ENCODE results near the gene PCGF3.
A peak's percentile ranks its signal among the peaks of the same experiment; 100 is the strongest.

PCGF3 gene, protein sequence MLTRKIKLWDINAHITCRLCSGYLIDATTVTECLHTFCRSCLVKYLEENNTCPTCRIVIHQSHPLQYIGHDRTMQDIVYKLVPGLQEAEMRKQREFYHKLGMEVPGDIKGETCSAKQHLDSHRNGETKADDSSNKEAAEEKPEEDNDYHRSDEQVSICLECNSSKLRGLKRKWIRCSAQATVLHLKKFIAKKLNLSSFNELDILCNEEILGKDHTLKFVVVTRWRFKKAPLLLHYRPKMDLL

DNA sequence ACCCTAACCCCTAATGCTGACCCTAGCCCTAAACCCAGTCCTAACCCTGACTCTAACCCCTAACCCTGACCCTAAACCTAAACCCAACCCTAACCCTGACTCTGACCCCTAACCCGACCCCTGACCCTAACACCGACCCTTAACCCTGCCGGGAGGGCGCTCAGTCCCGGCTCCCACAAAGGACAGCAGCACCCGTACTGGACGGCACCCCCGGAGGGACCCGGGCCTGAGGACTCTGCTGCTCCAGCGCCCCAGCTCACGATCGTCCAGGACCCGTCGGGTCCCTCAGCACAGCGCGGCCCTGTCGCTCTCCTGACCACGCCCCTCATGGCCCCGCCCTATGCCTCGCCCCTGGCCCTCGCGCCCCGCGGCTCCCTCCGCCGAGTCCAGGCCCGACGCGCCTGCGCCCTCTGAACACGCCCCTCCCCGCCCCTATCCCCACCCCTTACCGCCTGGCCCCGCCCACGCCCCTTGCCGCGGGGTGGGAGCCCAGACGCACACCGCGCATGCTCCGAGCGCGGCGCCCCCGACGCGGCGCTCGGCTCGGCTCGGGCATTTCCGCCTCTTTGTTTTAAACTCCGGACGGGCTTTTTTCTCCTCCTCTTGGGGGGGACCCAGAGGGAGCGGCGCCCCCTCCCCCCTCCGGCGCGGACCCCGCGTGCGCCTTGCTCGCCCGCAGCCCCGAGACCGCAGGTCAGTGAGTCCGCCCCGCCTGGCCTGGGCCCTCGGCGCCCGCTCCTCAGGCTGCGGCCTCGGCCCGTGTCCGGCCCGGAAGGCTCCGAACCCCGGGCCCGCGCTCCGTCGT is at the start of gene PCGF3:
PCGF3 (plus strand) TSS at position 555 of the 805 bp plus-strand sequence. CDS start 27,849 bp downstream, outside the sequence.
- peak; percentile 94 for DNase-seq

DNA sequence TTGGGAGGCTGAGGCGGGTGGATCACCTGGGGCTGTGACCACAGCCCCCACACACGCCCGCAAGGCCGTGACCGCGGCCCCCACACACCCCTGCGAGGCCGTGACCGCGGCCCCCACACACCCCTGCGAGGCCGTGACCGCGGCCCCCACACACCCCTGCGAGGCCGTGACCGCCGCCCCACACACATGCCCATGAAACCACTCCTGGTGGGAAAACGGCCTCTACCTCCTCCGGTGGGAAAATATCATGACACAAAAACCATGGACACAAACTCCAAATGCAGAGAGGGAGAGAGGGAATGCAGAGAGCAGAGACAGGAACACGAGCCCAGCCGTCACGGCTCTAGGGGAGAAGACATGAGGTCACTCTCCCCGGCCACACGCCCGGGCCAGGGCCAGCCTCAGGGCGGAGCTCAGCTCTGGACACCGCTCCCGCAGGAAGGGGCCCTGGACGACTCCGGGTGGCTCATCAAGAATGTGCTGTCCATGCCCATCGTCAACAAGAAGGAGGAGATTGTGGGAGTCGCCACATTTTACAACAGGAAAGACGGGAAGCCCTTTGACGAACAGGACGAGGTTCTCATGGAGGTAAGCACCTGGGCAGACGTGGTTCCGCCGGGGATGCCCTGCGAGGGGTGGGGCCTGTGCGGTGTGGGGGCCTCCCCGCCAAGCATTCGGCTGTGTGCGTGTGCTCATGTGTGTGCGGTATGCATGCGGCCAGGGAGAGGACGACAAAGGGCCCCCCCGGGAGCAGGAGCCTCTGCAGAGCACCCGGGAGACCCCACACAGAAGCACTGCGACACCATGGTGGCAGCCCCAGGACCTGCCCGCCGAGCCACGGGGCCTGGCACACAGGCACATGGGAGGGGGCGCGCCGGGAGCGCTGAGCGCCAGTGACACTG is 48.9 kb upstream of the PCGF3 start:
- no peak for DNase-seq

DNA sequence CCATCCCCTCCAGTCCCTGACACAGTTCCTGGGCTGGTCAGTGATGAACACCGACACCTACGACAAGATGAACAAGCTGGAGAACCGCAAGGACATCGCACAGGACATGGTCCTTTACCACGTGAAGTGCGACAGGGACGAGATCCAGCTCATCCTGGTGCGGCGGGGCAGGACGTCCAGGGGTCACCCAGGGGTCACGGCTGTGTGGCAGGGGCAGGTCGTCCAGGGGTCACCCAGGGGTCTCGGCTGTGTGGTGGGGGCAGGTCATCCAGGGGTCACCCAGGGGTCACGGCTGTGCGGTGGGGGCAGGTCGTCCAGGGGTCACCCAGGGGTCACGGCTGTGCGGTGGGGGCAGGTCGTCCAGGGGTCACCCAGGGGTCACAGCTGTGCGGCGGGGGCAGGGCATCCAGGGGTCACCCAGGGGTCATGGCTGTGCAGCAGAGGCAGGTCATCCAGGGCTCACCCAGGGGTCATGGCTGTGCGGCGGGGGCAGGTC is 48.2 kb upstream of the PCGF3 start:
- DNase-seq = no peak

DNA sequence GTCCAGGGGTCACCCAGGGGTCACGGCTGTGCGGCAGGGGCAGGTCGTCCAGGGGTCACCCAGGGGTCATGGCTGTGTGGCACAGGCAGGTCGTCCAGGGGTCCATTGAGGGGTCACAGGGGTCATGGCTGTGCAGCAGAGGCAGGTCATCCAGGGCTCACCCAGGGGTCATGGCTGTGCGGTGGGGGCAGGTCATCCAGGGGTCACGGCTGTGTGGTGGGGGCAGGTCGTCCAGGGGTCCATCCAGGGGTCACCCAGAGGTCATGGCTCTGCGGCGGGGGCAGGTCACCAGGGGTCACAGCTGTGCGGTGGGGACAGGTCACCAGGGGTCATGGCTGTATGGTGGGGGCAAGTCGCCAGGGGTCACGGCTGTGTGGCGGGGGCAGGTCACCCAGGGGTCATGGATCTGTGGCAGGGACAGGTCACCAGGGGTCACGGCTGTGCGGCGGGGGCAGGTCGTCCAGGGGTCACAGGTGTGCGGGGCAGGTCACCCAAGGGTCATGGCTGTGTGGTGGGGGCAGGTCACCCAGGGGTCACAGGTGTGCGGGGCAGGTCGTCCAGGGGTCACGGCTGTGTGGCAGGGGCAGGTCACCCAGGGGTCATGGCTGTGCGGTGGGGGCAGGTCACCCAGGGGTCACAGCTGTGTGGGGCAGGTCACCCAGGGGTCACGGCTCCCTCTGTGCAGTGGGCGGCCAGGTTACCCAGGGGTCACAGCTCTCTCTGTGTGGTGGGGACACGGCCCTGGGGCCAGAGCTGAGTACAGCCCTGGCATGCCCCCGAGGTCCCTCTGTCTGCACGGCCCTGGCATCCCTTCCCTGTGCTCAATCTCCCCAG is 47.6 kb upstream of the PCGF3 start:
- no peak for DNase-seq

DNA sequence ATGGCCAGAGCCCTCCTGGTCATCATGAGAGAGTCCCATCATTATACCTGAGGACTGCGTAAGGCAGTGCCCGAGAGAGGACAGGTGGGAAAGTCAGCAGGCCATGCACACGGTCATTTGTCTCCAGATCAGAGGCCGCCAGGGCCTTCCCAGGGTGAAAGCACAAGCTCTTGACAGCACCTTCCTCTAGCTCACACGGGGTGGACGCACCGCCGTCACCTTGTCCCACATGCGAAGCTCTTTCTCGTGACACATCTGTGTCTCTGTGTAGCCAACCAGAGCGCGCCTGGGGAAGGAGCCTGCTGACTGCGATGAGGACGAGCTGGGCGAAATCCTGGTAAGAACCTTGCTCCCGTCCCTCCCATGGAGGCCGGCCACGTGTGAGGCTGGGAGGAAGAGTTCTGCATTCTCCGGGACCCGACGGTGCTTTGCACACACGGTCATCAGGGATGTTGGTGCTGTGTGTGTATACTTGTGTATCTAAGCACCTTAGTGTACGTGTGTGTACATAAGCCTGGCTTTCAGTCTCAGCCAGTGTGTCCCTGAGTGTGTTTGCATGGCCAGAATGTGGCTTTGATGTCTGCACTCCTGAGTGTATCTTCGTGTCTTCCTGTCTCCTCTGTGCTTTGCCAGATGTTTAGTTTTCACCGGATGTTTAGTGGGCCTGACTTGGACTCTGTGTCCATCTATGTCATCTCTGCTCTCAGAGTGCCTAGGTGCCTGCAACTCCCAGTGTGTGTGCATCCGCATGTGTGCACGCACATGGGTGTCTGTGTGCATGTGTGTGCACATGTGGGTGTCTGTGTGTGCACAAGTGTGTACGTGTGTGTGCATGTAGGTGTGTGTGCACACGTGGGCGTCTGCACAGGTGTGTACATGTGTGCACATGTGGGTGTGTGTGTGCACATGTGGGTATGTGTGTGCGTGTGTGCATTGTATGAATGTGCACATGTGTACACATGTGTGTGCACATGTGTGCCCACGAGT is 46.7 kb upstream of the PCGF3 start:
- no peak for DNase-seq

DNA sequence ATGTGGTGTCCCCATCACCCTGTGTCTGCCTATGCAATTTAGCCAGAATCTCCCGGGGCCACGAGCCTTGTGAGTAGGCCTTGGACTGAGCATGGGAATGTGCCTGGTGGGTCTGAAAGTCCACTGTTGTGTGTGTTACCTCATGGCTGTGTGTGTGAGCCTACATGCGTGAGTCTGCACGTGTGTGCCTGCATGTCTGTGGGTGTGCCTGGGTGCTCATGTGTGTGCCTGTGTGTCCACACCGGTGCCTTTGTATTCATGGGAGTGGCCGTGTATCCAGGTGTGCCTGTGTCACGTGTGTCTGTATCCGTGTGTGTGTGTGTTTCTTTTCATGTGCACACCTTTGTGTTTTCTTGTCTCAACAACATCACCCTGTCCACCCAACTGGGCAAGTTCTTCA is 45.8 kb upstream of the PCGF3 start:
- no peak for DNase-seq

DNA sequence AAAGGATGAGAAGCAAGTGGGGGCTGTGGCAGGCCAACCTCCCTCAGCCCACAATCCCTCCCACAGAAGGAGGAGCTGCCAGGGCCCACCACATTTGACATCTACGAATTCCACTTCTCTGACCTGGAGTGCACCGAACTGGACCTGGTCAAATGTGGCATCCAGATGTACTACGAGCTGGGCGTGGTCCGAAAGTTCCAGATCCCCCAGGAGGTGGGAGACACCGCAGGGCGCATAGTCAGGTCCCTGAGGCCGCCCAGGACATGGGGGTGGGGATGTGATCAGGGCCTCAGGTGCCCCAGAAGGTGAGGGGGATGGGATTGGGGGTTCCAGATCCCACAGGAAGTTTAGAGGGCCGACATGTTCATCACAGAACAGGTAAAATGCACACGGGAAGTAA is 45.2 kb upstream of the PCGF3 start:
- DNase-seq = no peak

DNA sequence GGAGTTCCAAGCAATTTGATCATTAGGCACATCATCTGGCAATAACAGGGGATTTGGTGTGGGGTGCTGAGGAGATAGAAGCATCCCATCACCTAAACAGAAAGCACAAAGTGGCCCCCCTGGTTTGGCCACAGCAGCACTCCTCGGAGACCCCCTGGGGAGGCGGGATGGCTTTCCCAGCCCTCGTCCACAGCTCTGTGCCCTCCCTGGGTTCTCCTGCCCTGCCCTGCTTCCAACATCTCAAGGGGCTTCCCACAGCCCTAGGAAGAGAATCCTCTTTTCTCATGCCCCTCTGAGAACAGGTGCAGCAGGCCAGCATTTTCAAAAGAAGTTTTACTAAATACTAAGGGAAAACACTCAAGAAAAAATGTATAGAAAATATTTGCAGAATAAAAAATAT is 44.4 kb upstream of the PCGF3 start:
- no peak for DNase-seq

DNA sequence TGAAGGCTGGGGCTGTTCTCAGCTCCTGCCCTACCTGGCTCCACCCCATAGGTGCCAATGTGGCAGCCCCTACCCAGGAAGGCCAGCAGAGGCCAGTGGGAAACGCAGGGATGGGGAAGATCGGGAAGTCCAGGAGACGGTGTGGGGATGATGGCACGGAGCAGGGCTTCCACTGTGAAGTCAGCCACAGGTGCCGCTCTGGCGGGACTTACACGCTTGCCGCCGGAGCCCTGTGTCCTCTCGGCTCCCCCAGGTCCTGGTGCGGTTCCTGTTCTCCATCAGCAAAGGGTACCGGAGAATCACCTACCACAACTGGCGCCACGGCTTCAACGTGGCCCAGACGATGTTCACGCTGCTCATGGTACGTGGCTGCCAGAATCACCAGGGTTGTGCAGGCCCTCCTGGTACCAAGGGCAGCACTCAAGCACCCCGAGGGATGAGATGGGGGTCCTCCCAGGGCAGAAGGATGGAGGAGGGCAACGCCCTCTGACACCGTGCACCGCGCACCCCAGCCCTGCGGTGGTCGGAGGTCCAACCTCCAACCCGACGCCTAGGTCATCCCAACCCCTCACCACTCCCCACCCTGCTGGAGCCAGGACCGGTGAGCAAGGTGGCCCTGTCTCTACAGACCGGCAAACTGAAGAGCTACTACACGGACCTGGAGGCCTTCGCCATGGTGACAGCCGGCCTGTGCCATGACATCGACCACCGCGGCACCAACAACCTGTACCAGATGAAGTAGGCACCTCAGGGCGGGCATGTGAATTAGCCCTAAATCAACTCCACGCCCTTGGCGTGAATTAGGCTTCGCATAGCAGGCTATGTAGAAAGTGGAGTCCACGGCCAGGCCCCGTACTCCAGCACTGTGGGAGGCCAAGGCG is 43.5 kb upstream of the PCGF3 start:
- no peak for DNase-seq

DNA sequence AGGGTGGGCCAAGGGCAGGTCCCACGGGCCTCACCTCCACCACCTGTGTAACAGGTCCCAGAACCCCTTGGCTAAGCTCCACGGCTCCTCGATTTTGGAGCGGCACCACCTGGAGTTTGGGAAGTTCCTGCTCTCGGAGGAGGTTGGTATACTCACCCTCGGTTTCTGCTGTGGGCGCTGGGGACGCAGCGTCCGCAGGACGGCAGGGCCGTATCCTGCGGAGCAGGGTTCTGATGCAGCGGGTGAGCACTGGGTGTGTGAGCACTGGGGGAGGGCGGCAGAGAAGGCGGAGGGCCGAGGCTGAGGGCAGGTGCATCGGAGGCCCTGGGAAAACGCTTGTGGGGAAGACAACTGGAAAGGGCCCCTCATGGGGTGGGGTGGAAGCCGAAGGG is 42.6 kb upstream of the PCGF3 start:
- no peak for DNase-seq

DNA sequence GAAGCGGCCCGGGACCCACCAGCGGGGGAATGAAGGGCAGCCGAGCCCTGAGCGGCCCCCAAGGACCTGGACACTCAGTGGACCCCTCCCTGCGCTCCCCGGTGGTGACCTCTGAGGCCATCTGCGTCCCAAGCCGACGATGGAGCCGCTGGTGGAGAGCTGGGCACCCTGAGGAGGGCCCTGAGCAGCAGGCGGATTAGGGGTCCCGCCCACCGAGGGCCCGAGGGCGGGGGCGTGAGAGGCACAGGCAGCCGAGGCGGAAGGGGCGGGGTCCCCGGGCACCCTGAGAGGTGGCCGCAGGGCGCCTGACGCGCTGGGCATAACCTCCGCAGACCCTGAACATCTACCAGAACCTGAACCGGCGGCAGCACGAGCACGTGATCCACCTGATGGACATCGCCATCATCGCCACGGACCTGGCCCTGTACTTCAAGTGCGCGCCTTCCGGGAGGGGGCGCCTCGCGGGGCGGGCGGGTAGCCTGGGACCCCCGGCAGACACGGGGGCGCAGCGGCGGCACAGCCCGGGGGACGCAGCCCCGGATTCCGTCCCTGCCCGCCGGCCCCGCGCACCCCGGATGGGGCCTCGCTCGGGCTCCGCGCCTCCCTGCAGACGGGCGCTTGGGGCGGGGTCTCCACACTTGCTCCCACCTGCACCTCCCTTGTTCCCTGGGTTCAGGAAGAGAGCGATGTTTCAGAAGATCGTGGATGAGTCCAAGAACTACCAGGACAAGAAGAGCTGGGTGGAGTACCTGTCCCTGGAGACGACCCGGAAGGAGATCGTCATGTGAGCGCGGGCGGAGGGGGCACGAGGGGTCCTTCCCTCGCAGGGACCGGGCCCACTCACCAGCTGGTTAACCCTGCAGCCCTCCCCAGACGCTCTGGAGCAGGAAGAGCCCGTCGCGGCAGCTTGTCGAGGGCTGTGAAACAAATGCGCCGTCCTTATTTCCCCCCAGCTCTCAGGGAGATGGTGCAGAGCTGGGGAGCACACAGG is 41.9 kb upstream of the PCGF3 start:
- DNase-seq = peak; percentile 90

DNA sequence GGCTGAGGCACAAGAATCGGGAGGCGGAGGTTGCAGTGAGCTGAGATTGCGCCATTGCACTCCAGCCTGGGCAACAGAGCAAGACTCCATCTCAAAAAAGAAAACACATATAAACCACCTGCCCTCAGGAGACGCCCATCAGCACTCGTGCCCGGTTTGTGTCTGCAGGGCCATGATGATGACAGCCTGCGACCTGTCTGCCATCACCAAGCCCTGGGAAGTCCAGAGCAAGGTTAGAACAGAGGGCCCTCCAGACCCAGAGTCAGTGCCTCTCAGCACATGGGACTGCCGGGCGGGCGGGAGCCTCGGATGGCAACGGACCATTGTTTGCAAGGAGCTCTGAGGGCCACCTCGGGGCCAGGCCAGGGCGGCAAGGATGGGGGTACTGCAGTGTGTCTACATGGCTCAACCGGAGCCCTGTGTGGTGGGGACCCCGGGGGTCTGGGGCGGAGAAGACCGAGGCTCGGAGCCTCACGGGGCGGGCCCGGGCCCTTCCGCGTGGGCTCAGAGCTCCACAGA is 40.9 kb upstream of the PCGF3 start:
- DNase-seq = no peak

DNA sequence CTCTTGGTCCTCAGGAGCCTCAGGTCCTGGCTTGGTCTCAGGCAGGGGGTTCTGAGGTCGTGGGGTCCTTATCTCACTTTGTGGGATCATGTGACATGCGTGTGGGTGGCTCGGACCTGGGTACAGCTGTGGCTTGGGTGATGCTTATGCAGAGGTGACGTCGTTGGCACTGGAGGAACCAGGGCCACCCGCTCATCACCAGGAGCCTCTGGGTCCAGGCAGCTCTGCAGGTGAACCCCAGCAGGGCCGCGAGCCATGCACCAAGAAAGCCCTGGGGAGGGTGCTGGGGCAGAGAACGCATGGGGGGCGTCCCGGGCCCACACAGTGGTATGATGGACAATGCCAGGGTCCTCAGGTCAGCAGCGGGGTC is 40.3 kb upstream of the PCGF3 start:
- DNase-seq = no peak

DNA sequence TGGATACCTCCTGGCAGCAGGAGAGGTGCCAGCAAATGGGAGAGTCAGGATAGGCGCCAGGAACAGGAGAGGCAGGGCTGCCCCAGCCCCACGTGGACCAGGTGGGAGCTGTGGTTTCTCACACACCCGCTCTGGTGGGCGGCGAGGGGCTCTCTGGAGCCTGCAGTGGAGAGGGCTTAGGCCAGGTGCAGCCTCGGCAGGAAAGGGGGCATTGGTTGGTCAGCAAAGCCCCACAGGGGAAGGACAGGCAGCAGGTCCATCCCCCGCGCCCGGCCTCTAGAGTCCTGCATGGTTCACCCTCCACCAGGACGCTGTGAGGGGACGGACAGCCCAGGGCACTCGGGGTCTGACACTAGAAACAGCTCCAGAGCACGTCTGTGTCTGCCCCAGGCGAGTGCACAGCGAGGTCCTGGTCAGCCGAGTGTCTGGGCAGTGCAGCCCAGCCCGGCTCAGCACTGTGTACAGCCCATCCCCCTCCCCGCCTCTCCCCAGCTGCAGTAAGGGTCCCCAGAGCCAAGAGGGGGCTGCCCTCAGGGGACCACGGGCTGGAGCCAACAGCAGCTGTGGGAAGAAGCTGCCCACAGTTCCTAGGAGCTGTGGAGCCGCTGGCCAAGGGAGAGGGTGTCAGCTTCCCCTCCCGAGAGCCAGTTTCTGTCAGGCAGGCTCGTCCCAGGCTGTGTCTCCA is 39.7 kb upstream of the PCGF3 start:
- DNase-seq = no peak

DNA sequence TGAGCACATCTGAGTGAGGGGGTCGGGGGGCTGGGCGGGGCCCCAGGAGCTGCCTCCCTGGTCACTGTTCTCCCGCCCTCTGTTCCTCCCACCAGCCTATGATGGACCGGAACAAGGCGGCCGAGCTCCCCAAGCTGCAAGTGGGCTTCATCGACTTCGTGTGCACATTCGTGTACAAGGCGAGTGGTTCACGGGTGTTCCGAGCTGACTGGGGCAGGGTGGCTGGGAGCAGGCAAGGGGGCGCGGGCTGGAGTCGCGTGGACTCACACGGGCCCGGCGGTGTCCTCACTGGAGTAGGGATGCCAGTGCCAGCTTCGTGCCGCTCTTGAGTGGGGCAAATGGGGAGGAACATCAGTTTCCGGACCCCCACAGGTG is 39.2 kb upstream of the PCGF3 start:
- no peak for DNase-seq

DNA sequence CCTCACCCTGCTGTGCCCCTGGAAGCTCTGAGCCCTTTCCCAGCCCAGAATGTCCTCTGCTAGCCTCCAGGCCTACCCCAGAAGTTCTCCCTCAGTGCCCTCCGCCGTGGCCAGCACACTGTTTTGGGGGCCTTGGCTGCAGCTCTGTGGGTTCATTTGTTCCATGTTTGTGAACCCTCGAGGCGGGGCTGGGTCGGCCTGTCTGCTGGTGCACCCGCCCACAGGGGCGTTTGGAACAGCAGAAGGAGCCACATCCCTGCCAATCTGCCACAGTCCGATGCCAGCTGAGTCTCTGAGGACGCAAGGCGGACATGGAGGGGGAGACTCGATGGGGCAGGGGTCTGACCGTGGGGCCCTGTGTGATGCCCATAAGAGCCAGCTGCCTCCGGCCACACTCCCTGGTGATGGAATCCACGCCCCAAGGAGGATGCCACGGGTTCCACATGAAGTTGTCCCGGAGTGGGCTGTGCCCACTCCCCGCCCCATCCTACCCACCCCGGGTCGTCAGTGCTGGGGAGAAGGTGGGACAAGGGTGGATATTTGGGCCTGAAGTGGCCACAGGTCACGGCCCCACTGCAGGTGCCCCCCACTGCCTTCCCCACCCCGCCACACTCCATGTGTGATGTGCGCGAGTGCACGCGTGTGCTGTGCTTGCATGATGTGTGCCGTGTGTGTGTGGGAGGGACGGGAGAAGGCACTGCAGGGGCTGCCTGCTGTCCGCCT is 38.6 kb upstream of the PCGF3 start:
- no peak for DNase-seq

DNA sequence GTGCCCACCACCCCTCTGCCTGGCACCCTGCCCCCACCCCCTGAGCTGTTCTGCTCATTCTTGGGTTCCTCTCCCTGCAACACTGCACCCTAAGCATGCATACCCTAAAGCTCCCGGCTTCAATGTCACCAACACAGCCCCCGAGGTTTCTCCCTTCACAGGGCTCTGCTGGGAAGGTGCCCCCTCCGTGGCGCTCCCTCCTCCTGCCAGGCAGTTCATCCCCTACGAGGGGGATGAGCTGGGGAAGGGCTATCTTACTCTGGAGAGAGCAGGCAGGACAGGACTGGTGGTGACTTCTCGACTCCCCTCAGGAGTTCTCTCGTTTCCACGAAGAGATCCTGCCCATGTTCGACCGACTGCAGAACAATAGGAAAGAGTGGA is 38.1 kb upstream of the PCGF3 start:
- no peak for DNase-seq
